SK-N-SH treated with all-trans-retinoic acid at 6 μM for 48 hours (cell line): ENCODE results near the gene RAET1G.
"Not testable (repeated sequence)": the region's sequence is repeated elsewhere in the genome, so short reads cannot be mapped to it uniquely, and the experiment has no call there.

Source experiments
- ATAC-seq: fragments of 200-7000 bp; cut with Tn5 transposase; 3 replicates; pipeline ENCODE4 v1.9.1; 2020; ENCODE audit warnings: mild to moderate bottlenecking, moderate library complexity
- ARNTL ChIP-seq: fragments of 450-650 bp; formaldehyde crosslinking; IDR thresholded peaks from 2 replicates; pipeline ENCODE4 v1.5.0; 2020; ENCODE audit warnings: low read depth, mild to moderate bottlenecking, moderate library complexity, borderline replicate concordance
- BACH2 ChIP-seq: fragments of 250-450 bp; sonication (Bioruptor Pico); IDR thresholded peaks from 2 replicates; pipeline ENCODE4 v1.9.0; 2021; ENCODE audit warnings: mild to moderate bottlenecking, borderline replicate concordance
- CSRNP3 ChIP-seq: fragments of 250-450 bp; sonication (Bioruptor Pico); IDR thresholded peaks from 2 replicates; pipeline ENCODE4 v1.5.1; 2021; ENCODE audit warnings: mild to moderate bottlenecking, moderate library complexity
- ESRRG ChIP-seq: fragments of 250-450 bp; sonication (Bioruptor Pico); IDR thresholded peaks from 2 replicates; pipeline ENCODE4 v1.6.1; 2021; ENCODE audit warnings: mild to moderate bottlenecking
- GLIS3 ChIP-seq: fragments of 250-450 bp; sonication (Bioruptor Pico); IDR thresholded peaks from 2 replicates; pipeline ENCODE4 v1.5.0; 2020; ENCODE audit warnings: mild to moderate bottlenecking, moderate library complexity
- OSR1 ChIP-seq: fragments of 250-450 bp; sonication (Bioruptor Pico); IDR thresholded peaks from 2 replicates; pipeline ENCODE4 v1.8.0; 2022; ENCODE audit warnings: moderate library complexity, mild to moderate bottlenecking, inconsistent platforms
- PATZ1 ChIP-seq: fragments of 250-450 bp; sonication (Bioruptor Pico); IDR thresholded peaks from 2 replicates; pipeline ENCODE4 v1.8.0; 2020; ENCODE audit warnings: mild to moderate bottlenecking, moderate library complexity, borderline replicate concordance
- PPARA ChIP-seq: fragments of 250-450 bp; sonication (Bioruptor Pico); IDR thresholded peaks from 2 replicates; pipeline ENCODE4 v1.5.0; 2020; ENCODE audit warnings: mild to moderate bottlenecking, borderline replicate concordance
- RARB ChIP-seq: fragments of 250-450 bp; sonication (Bioruptor Pico); IDR thresholded peaks from 2 replicates; pipeline ENCODE4 v1.8.0; 2021; ENCODE audit warnings: mild to moderate bottlenecking, moderate library complexity
- SNAI2 ChIP-seq: fragments of 250-450 bp; sonication (Bioruptor Pico); IDR thresholded peaks from 2 replicates; pipeline ENCODE4 v1.5.0; 2020; ENCODE audit warnings: mild to moderate bottlenecking, moderate library complexity
- TOX ChIP-seq: fragments of 250-450 bp; sonication (Bioruptor Pico); IDR thresholded peaks from 2 replicates; pipeline ENCODE4 v1.8.0; 2021; ENCODE audit warnings: mild to moderate bottlenecking, moderate library complexity, borderline replicate concordance
- TSHZ2 ChIP-seq: fragments of 250-450 bp; sonication (Bioruptor Pico); IDR thresholded peaks from 2 replicates; pipeline ENCODE4 v1.5.0; 2020; ENCODE audit warnings: mild to moderate bottlenecking, moderate library complexity
- ZC3H10 ChIP-seq: fragments of 250-450 bp; sonication (Bioruptor Pico); IDR thresholded peaks from 2 replicates; pipeline ENCODE4 v1.5.1; 2021; ENCODE audit warnings: mild to moderate bottlenecking, moderate library complexity
- ZFP3 ChIP-seq: fragments of 250-450 bp; sonication (Bioruptor Pico); IDR thresholded peaks from 2 replicates; pipeline ENCODE4 v1.5.0; 2020; ENCODE audit warnings: mild to moderate bottlenecking, moderate library complexity
- ZFP30 ChIP-seq: fragments of 450-650 bp; formaldehyde crosslinking; IDR thresholded peaks from 2 replicates; pipeline ENCODE4 v1.5.0; 2022; ENCODE audit warnings: mild to moderate bottlenecking, moderate library complexity
- ZNF565 ChIP-seq: fragments of 450-650 bp; formaldehyde crosslinking; conservative IDR thresholded peaks from 2 replicates; pipeline ENCODE4 v1.5.0; 2020; ENCODE audit warnings: low read depth, mild to moderate bottlenecking, moderate library complexity
- ZNF8 ChIP-seq: fragments of 450-650 bp; formaldehyde crosslinking; IDR thresholded peaks from 2 replicates; pipeline ENCODE4 v1.5.0; 2020; ENCODE audit warnings: mild to moderate bottlenecking, moderate library complexity
- TF ChIP-seq, protein P1 (sequence below): fragments of 250-450 bp; sonication (Bioruptor Pico); IDR thresholded peaks from 2 replicates; pipeline ENCODE4 v1.5.1; 2020; ENCODE audit warnings: low read depth, mild to moderate bottlenecking, moderate library complexity
- TF ChIP-seq, protein P2 (sequence below): fragments of 250-450 bp; sonication (Bioruptor Pico); IDR thresholded peaks from 2 replicates; pipeline ENCODE4 v1.8.0; 2021; ENCODE audit warnings: low read depth, mild to moderate bottlenecking, moderate library complexity, borderline replicate concordance

RAET1G gene

GRCh38 chr6:149895048-149895590, 27.8 kb downstream of the RAET1G start:
- ATAC-seq: peak; percentile 17

DNA sequence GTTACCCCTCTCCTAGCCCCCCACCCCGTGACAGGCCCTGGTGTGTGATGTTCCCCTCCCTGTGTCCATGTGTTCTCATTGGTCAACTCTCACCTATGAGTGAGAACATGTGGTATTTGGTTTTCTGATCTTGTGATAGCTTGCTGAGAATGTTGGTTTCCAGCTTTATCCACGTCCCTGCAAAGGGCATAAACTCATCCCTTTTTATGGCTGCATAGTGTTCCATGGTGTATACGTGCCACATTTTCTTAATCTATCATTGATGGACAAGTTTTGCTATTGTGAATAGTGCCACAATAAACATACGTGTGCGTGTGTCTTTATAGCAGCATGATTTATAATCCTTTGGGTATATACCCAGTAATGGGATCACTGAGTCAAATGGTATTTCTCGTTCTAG, 31.1 kb downstream of the RAET1G start:
- not testable (repeated sequence) for ATAC-seq

More at GRCh38 chr6:149895048-149895590, 27.8 kb downstream of the RAET1G start:
- no peak for TF ChIP-seq ZFP30
- TF ChIP-seq ZC3H10 (CRISPR knock-in tag): no peak
- TF ChIP-seq, protein P1, sequence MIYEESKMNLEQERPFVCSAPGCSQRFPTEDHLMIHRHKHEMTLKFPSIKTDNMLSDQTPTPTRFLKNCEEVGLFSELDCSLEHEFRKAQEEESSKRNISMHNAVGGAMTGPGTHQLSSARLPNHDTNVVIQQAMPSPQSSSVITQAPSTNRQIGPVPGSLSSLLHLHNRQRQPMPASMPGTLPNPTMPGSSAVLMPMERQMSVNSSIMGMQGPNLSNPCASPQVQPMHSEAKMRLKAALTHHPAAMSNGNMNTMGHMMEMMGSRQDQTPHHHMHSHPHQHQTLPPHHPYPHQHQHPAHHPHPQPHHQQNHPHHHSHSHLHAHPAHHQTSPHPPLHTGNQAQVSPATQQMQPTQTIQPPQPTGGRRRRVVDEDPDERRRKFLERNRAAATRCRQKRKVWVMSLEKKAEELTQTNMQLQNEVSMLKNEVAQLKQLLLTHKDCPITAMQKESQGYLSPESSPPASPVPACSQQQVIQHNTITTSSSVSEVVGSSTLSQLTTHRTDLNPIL: no peak
- TF ChIP-seq PATZ1 (CRISPR knock-in tag): no peak

DNA sequence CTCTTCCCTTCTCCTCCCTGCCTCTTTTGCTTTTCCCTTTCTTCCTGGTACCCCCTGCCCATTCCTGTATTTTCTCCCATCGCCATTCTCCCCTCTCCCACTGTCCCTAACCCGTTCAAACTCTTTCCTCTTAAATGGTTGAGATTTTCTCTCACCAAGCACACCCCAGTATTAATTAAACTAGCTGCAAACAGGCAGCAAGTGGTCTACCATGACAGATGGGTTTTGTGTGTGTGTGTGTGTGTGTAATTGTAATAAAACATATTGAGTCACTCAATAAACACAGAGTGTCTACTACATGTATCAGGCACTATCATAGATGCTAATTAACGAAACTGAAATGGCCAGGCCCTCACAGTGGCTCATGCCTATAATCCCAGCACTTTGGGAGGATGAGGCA, 31.7 kb downstream of the RAET1G start:
- no peak for ATAC-seq
- TF ChIP-seq OSR1 (no peak), SNAI2 (CRISPR knock-in tag) (no peak), TSHZ2 (CRISPR knock-in tag) (no peak), PPARA (CRISPR knock-in tag) (no peak), CSRNP3 (no peak), ZNF565 (CRISPR knock-in tag) (no peak), ZFP3 (no peak), GLIS3 (CRISPR knock-in tag) (no peak), BACH2 (CRISPR knock-in tag) (no peak), RARB (no peak), ZNF8 (CRISPR knock-in tag) (no peak), TOX (CRISPR knock-in tag) (no peak), ZFP30 (no peak), ARNTL (CRISPR knock-in tag) (no peak), ZC3H10 (CRISPR knock-in tag) (no peak)
- TF ChIP-seq, protein P1: no peak

DNA sequence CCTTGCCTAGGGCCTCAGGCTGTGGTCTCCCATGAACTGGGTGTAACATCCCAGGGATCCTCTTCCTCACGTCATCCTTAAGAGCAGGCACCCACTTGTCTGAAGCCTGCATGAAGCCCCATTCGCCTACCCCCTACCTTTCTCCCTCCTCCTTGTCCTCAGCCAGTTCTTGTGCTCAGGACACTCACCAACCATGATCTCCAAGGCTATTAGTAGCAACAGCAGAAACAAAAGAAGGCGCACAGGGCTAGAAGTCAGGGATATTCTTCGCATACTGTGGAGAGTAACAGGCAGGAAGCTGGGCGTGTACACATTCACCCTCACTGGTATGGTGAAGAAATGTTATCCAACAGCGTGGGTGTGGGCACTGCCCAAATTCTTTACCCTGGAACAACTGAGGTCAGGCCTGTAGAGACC, 32.3 kb downstream of the RAET1G start:
- ATAC-seq: 0 out of 3 replicates have a peak, but pooled peaks have one; percentile 28
- TF ChIP-seq GLIS3 (CRISPR knock-in tag) (no peak), TSHZ2 (CRISPR knock-in tag) (no peak), ZNF8 (CRISPR knock-in tag) (no peak), BACH2 (CRISPR knock-in tag) (no peak), ESRRG (CRISPR knock-in tag) (no peak), ARNTL (CRISPR knock-in tag) (no peak), ZC3H10 (CRISPR knock-in tag) (no peak), ZFP3 (no peak), ZNF565 (CRISPR knock-in tag) (no peak), OSR1 (no peak)
- TF ChIP-seq, protein P2, sequence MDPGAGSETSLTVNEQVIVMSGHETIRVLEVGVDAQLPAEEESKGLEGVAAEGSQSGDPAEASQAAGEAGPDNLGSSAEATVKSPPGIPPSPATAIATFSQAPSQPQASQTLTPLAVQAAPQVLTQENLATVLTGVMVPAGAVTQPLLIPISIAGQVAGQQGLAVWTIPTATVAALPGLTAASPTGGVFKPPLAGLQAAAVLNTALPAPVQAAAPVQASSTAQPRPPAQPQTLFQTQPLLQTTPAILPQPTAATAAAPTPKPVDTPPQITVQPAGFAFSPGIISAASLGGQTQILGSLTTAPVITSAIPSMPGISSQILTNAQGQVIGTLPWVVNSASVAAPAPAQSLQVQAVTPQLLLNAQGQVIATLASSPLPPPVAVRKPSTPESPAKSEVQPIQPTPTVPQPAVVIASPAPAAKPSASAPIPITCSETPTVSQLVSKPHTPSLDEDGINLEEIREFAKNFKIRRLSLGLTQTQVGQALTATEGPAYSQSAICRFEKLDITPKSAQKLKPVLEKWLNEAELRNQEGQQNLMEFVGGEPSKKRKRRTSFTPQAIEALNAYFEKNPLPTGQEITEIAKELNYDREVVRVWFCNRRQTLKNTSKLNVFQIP (CRISPR knock-in tag): no peak
- TF ChIP-seq, protein P1: no peak
